Measurements from ENCODE around the gene HDAC7. TPM values are rescaled to one million over a fixed set of nuclear protein-coding genes. Genes with fewer than 3 reads are reported as not detected.

The HDAC7 gene
- total and polyA plus RNA-seq, 2 of the 13 experiments (the other 11 are each of a cell fraction or from before 2014, with no cell fraction given), result 4.6 to 10.8 TPM

GRCh38 chr12:47834199-47834903 lies 14.6 kb upstream of the HDAC7 start:
- no peaks in the 10 kb centered on the region for H4K20me1 ChIP-seq (ENCODE audit: insufficient read depth, low read length)
- ChIA-PET CTCF (ENCODE audit: low intra/inter-chr PET ratio, low total read pairs) (interaction anchor here (1.5 kb wide), 1 partner anchor 37 kb away, joined by 4 read pairs; no protein-coding TSS in a partner anchor), POLR2A (no interaction called here)
- no TSS peak for BruUV-seq (replicated peaks)
- H3K4me3 ChIP-seq (replicated peaks in 1 of 3; ENCODE audit: insufficient read depth in 1 of 3, low read depth in 2 of 3, low read length in 3 of 3), result no peak overlapping the region
- no peak overlapping the region for H3K27ac ChIP-seq (ENCODE audit: extremely low read length, insufficient read depth, low read length)
- ATAC-seq (no peak), FAIRE-seq (no peak), DNase-seq (ENCODE audit: low spot score) (no peak)
- H3K36me3 ChIP-seq (replicated peaks in 1 of 2; ENCODE audit: control insufficient read depth in 1 of 2, insufficient read depth in 2 of 2, low read length in 2 of 2), result no peaks in the 10 kb centered on the region
- H3K79me2 ChIP-seq (ENCODE audit: insufficient read depth, low read length), result no peaks in the 10 kb centered on the region
- H3K27me3 ChIP-seq (ENCODE audit: control insufficient read depth in 1 of 2, insufficient read depth in 2 of 2, low read length in 2 of 2), result peaks cover 8 to 24% of the 10 kb centered on the region in 2 experiments; a peak in 4 of 5 replicates
- intact Hi-C loops (cut with micrococcal nuclease; ENCODE audit: unreplicated experiment) (no loop called here), in situ Hi-C loops (cut with HindIII; ENCODE audit: extremely low pct_ligation_motif_present, low pct_unique_long_range_greater_than_20kb) (no loop called here)
- WGBS (ENCODE audit: low lambda C conversion rate), result 59% methylated on average over 8 of the region's 8 CpGs
- TF ChIP-seq UBTF (CRISPR knock-in tag; IDR thresholded peaks at IDR 0.05) (no peak), ZNF282 (IDR thresholded peaks at IDR 0.05; ENCODE audit: partially characterized antibody) (no peak), ZSCAN25 (CRISPR knock-in tag; IDR thresholded peaks at IDR 0.05) (no peak)
- H2AFZ ChIP-seq (ENCODE audit: low read length), result no peak overlapping the region
- no peak overlapping the region for H3K9ac ChIP-seq (ENCODE audit: insufficient read depth, low read depth, low read length)
- no peaks in the 10 kb centered on the region for H3K9me3 ChIP-seq (ENCODE audit: low read length)
- peaks cover 3% of the 10 kb centered on the region for H3K4me1 ChIP-seq (ENCODE audit: insufficient read depth, low read length)
- H3K4me2 ChIP-seq (ENCODE audit: low read depth, low read length), result no peak overlapping the region

DNA sequence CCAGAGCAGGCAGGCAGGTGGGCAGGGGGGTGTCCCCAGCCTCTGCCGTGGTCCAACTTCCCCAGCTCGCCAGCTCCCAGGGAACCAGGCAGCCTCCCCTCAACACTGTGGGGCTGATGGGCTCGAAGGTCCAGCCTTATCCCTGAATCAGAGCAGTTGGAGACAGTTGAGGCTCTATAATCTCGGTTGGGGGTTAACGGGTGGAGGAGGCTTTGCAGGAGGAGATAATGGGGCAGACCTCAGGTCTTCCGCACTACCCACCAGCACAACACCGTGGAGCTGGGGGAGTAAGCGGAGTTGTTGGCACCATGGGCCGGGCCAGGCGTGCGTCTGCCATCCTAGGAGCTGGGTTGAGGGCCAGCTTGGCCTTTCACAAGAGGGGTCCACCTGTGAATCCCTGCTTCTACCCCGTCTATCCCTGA lies 13.9 kb upstream of the HDAC7 start:
- no peak for DNase-seq (ENCODE audit: low spot score)
- POLR2A ChIA-PET, result no interaction called here
- TF ChIP-seq PHF5A (CRISPR knock-in tag; IDR thresholded peaks at IDR 0.05; ENCODE audit: low read depth, unreplicated experiment) (no peak), ZNF670 (CRISPR knock-in tag; IDR thresholded peaks at IDR 0.05; ENCODE audit: borderline replicate concordance) (no peak), ZNF775 (CRISPR knock-in tag; IDR thresholded peaks at IDR 0.05; ENCODE audit: borderline replicate concordance) (no peak), MAZ (IDR thresholded peaks at IDR 0.05; ENCODE audit: borderline replicate concordance, low read depth, low read length) (no peak), MAZ (CRISPR knock-in tag; IDR thresholded peaks at IDR 0.05; ENCODE audit: low read depth) (no peak), MTF1 (CRISPR knock-in tag; IDR thresholded peaks at IDR 0.05) (no peak)
- Histone ChIP-seq H3K27me3 (ENCODE audit: control insufficient read depth in 1 of 2, insufficient read depth in 2 of 2, low read length in 2 of 2) (peaks cover 6 to 27% of the 10 kb centered on the region in 2 experiments; a peak in 4 of 5 replicates), H3K9me3 (ENCODE audit: low read length) (no peaks in the 10 kb centered on the region), H3K79me2 (ENCODE audit: insufficient read depth, low read length) (no peaks in the 10 kb centered on the region), H2AFZ (ENCODE audit: low read length) (no peak overlapping the region), H3K9ac (ENCODE audit: insufficient read depth, low read depth, low read length) (no peak overlapping the region), H3K4me2 (ENCODE audit: low read depth, low read length) (no peak overlapping the region), H3K36me3 (replicated peaks in 1 of 2; ENCODE audit: control insufficient read depth in 1 of 2, insufficient read depth in 2 of 2, low read length in 2 of 2) (no peaks in the 10 kb centered on the region), H3K27ac (ENCODE audit: extremely low read length, insufficient read depth, low read length) (no peak overlapping the region), H4K20me1 (ENCODE audit: insufficient read depth, low read length) (no peaks in the 10 kb centered on the region), H3K4me3 (replicated peaks in 1 of 3; ENCODE audit: insufficient read depth in 1 of 3, low read depth in 2 of 3, low read length in 3 of 3) (no peak overlapping the region), H3K4me1 (ENCODE audit: insufficient read depth, low read length) (peaks cover 8% of the 10 kb centered on the region)
- no peak for FAIRE-seq
- no peak for ATAC-seq
- BruUV-seq (replicated peaks), result no TSS peak
- WGBS (ENCODE audit: low lambda C conversion rate), result 43% methylated on average over 12 of the region's 12 CpGs
- in situ Hi-C loops (cut with HindIII; ENCODE audit: extremely low pct_ligation_motif_present, low pct_unique_long_range_greater_than_20kb), result no loop called here
- intact Hi-C loops (cut with micrococcal nuclease; ENCODE audit: unreplicated experiment), result no loop called here
- CTCF ChIA-PET (ENCODE audit: low intra/inter-chr PET ratio, low total read pairs), result interaction anchor here (0.9 to 1.5 kb wide), 2 partner anchors 36 to 119 kb away, joined by 3 to 4 read pairs; no protein-coding TSS in a partner anchor

Measured in HepG2 (cell line).